HuH-7 (cell line): Measurements from ENCODE around the gene PTPN3.
"Not testable (repeated sequence)": the region's sequence is repeated elsewhere in the genome, so short reads cannot be mapped to it uniquely, and the experiment has no call there.

Experiments
- DNase-seq: peaks from one replicate; pipeline ENCODE4 v3.0.0; 2011; ENCODE audit warnings: low spot score

The PTPN3 gene

DNA sequence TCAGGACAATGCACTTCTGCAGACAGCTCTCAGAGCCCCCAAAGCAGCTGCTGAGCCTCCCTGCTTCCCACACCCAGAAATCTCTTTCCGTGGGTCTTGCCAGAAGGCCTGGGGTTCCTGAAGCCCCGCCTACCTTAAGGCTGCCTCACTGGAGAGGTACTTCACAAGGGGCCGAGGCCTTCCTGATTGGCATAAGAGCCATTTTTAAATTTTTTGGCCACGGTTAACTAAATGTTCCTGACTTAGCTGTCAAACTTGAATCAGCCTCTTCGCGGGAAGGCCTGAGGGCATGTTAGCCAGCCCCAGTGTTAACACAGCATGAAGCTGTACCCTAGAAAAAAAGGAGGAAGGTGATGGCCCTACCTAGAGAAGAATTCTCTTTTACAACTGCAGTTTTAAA, 156.5 kb downstream of the PTPN3 start:
- DNase-seq: no peak

- DNase-seq: not testable (repeated sequence)
Observed at GRCh38 chr9:109340979-109341378, 157.1 kb downstream of the PTPN3 start.

GRCh38 chr9:109336409-109336808, 161.7 kb downstream of the PTPN3 start:
- DNase-seq: peak; percentile 66

GRCh38 chr9:109335929-109336328, 162.2 kb downstream of the PTPN3 start:
- DNase-seq: peak; percentile 51

DNA sequence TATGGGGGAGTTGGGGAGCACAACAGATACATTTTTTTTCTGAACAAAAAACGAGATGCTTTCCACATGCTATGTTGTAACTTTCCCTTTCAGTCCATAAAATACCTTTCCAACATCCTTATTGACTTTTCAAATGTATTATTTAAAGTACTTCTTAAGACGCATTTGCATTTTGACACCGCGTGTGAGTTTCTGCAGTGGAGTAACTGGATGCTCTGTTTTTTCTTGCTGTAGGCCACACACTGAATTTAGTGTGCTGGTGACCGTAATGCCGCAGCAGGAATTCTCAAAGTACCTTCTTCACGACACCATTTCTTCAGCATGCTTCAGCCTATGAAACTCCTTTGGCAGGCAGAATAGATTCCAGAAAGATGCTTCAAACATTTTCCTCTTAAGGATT, 163.0 kb downstream of the PTPN3 start:
- DNase-seq: no peak

DNA sequence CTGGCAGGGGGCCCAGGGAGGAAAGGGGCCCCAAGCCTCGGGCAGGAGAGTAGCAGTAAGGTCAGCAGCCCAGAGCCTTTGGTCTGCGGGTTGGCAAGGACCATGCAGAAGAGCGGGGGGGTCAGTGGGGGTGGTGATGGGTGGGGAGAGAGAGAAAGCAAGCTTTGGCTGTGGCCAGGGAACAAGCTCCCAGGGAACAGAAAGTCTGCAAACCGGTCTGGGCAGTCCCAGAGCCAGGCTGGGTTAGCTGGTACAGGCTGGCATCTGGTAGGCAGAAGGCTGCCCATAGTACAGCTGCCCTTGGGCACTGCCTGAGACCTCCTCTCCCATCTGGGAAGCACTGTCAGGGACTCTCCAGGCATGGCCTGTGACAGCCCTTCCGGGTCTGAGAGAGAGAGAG, 166.8 kb downstream of the PTPN3 start:
- DNase-seq: no peak

DNA sequence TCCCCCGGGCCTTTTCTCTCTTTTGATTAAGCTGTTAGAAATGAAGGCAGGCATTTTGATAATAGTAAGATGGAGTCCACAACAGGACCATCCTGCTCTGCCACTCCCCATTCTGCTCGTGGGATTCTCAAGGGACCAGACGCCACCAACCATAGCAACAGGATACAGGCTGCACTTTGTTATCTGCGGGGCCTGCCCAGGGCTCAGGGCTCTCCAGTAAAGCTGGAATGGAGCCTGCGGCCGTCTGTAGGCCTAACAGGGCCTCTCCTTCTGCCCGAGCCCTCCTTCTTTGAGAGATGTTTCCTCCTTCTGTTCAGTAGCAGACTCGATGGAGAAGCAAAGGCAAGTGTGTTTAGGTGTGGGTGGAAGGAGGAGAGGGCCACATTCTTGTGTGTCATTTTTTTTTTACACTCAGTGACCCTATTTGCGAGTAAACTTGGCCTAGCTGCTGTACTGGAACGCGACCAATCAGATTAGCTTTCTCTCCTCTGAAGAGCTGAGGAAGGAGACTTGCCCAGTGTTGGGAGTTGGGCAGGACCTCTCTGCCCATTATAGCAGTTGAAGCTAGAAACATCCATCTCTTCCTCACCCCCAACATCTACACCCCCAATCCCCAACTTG, 168.4 kb downstream of the PTPN3 start:
- no peak for DNase-seq

- DNase-seq: peak; percentile 53
Observed at GRCh38 chr9:109328978-109329637, 169.0 kb downstream of the PTPN3 start.
